BE2C (cell line): Measurements from ENCODE around the gene FAM107B.
A peak's percentile ranks its signal among the peaks of the same experiment; 100 is the strongest.

ENCODE experiments used
- DNase-seq: peaks from one replicate; pipeline ENCODE4 v3.0.0-alpha.2; 2020
- H3K27me3 ChIP-seq: fragments of 250-450 bp; sonication (Bioruptor Pico); 2 replicates; pipeline ENCODE4 v1.5.1; 2020; ENCODE audit warnings: mild to moderate bottlenecking
- H3K36me3 ChIP-seq: fragments of 250-450 bp; sonication (Bioruptor Pico); 2 replicates; pipeline ENCODE4 v1.5.1; 2020; ENCODE audit warnings: mild to moderate bottlenecking
- H3K4me1 ChIP-seq: fragments of 250-450 bp; sonication (Bioruptor Pico); 2 replicates; pipeline ENCODE4 v1.5.1; 2020
- H3K4me3 ChIP-seq: 2 replicates; pipeline ENCODE4 v1.5.1; 2011; ENCODE audit warnings: low read depth, low read length
- H3K9me3 ChIP-seq: fragments of 250-450 bp; sonication (Bioruptor Pico); 2 replicates; pipeline ENCODE4 v1.5.1; 2020
- CTCF ChIP-seq: IDR thresholded peaks from 2 replicates; pipeline ENCODE4 v1.5.1; 2012; ENCODE audit warnings: mild to moderate bottlenecking, low read depth, low read length

FAM107B gene

GRCh38 chr10:14698111-14698828 is 76.4 kb downstream of the FAM107B start:
- Histone ChIP-seq H3K4me3 (no peak overlapping the region), H3K27me3 (no peaks in the 10 kb centered on the region), H3K9me3 (no peaks in the 10 kb centered on the region), H3K36me3 (no peaks in the 10 kb centered on the region), H3K4me1 (peaks cover 4% of the 10 kb centered on the region; the same call in 1 of the 2 replicates)
- no peak for TF ChIP-seq CTCF
- DNase-seq = peak; percentile 14

- Histone ChIP-seq H3K9me3 (no peaks in the 10 kb centered on the region), H3K36me3 (no peaks in the 10 kb centered on the region), H3K4me1 (peaks cover 4% of the 10 kb centered on the region; the same call in 1 of the 2 replicates), H3K4me3 (no peak overlapping the region), H3K27me3 (no peaks in the 10 kb centered on the region)
- TF ChIP-seq CTCF = no peak
- DNase-seq = no peak
Measured at GRCh38 chr10:14697281-14697680, 77.4 kb downstream of the FAM107B start.

- TF ChIP-seq CTCF = no peak
- Histone ChIP-seq H3K27me3 (no peaks in the 10 kb centered on the region), H3K9me3 (no peaks in the 10 kb centered on the region), H3K4me1 (peaks cover 4% of the 10 kb centered on the region; the same call in 1 of the 2 replicates), H3K36me3 (no peaks in the 10 kb centered on the region), H3K4me3 (no peak overlapping the region)
- DNase-seq = no peak
Measured at GRCh38 chr10:14696821-14697220, 77.9 kb downstream of the FAM107B start.

GRCh38 chr10:14695847-14696480 is 78.7 kb downstream of the FAM107B start:
- DNase-seq = no peak
- no peaks in the 10 kb centered on the region for H3K27me3 ChIP-seq

GRCh38 chr10:14693891-14694290 is 80.8 kb downstream of the FAM107B start:
- no peak for TF ChIP-seq CTCF
- H3K4me3 ChIP-seq = no peak overlapping the region

More at GRCh38 chr10:14695847-14696480, 78.7 kb downstream of the FAM107B start:
- Histone ChIP-seq H3K4me1 (peaks cover 4% of the 10 kb centered on the region; the same call in 1 of the 2 replicates), H3K4me3 (no peak overlapping the region), H3K36me3 (no peaks in the 10 kb centered on the region), H3K9me3 (no peaks in the 10 kb centered on the region)
- no peak for TF ChIP-seq CTCF

More at GRCh38 chr10:14693891-14694290, 80.8 kb downstream of the FAM107B start:
- Histone ChIP-seq H3K27me3 (no peaks in the 10 kb centered on the region), H3K36me3 (no peaks in the 10 kb centered on the region), H3K9me3 (no peaks in the 10 kb centered on the region), H3K4me1 (peaks cover 3% of the 10 kb centered on the region; the same call in 1 of the 2 replicates)
- no peak for DNase-seq
